BE2C (cell line): ENCODE data around the gene CAPN15.

Experiments
- DNase-seq: peaks from one replicate; pipeline ENCODE4 v3.0.0-alpha.2; 2020
- H3K27me3 ChIP-seq: fragments of 250-450 bp; sonication (Bioruptor Pico); 2 replicates; pipeline ENCODE4 v1.5.1; 2020; ENCODE audit warnings: mild to moderate bottlenecking
- H3K36me3 ChIP-seq: fragments of 250-450 bp; sonication (Bioruptor Pico); 2 replicates; pipeline ENCODE4 v1.5.1; 2020; ENCODE audit warnings: mild to moderate bottlenecking
- H3K4me1 ChIP-seq: fragments of 250-450 bp; sonication (Bioruptor Pico); 2 replicates; pipeline ENCODE4 v1.5.1; 2020
- H3K4me3 ChIP-seq: 2 replicates; pipeline ENCODE4 v1.5.1; 2011; ENCODE audit warnings: low read depth, low read length
- H3K9me3 ChIP-seq: fragments of 250-450 bp; sonication (Bioruptor Pico); 2 replicates; pipeline ENCODE4 v1.5.1; 2020
- CTCF ChIP-seq: IDR thresholded peaks from 2 replicates; pipeline ENCODE4 v1.5.1; 2012; ENCODE audit warnings: mild to moderate bottlenecking, low read depth, low read length

Gene CAPN15

GRCh38 chr16:499924-500323 lies 27.6 kb upstream of the CAPN15 start:
- Histone ChIP-seq H3K9me3 (no peaks in the 10 kb centered on the region), H3K4me1 (no peaks in the 10 kb centered on the region), H3K4me3 (no peak overlapping the region), H3K27me3 (no peaks in the 10 kb centered on the region), H3K36me3 (no peaks in the 10 kb centered on the region)
- no peak for TF ChIP-seq CTCF
- no peak for DNase-seq

GRCh38 chr16:500709-501108 lies 26.8 kb upstream of the CAPN15 start:
- H3K36me3 ChIP-seq: no peaks in the 10 kb centered on the region
- no peak for DNase-seq
- no peak for TF ChIP-seq CTCF
- no peaks in the 10 kb centered on the region for H3K9me3 ChIP-seq
- no peaks in the 10 kb centered on the region for H3K4me1 ChIP-seq
- no peaks in the 10 kb centered on the region for H3K27me3 ChIP-seq
- H3K4me3 ChIP-seq: no peak overlapping the region

GRCh38 chr16:502179-502943 lies 25.2 kb upstream of the CAPN15 start:
- Histone ChIP-seq H3K4me1 (no peaks in the 10 kb centered on the region), H3K4me3 (no peak overlapping the region), H3K36me3 (no peaks in the 10 kb centered on the region), H3K27me3 (no peaks in the 10 kb centered on the region), H3K9me3 (no peaks in the 10 kb centered on the region)
- no peak for DNase-seq
- no peak for TF ChIP-seq CTCF

- H3K4me3 ChIP-seq: no peak overlapping the region
- H3K27me3 ChIP-seq: no peaks in the 10 kb centered on the region
- H3K9me3 ChIP-seq: no peaks in the 10 kb centered on the region
- no peaks in the 10 kb centered on the region for H3K36me3 ChIP-seq
- H3K4me1 ChIP-seq: no peaks in the 10 kb centered on the region
- TF ChIP-seq CTCF: no peak
- DNase-seq: no peak
These were observed 24.1 kb upstream of the CAPN15 start for GRCh38 chr16:503150-504071.

- Histone ChIP-seq H3K4me1 (no peaks in the 10 kb centered on the region), H3K4me3 (no peak overlapping the region), H3K36me3 (no peaks in the 10 kb centered on the region), H3K27me3 (no peaks in the 10 kb centered on the region), H3K9me3 (no peaks in the 10 kb centered on the region)
- TF ChIP-seq CTCF: no peak
- DNase-seq: no peak
These were observed 21.9 kb upstream of the CAPN15 start for GRCh38 chr16:505479-506245.
